GM08714 (cell line): ENCODE results near the gene TMEM40.

Experiments
- H3K4me3 ChIP-seq: fragments of 200-500 bp; sonication (Bioruptor generic); 2 replicates; pipeline ENCODE4 v1.5.1; 2014; ENCODE audit warnings: mild to moderate bottlenecking, low read length, inconsistent platforms
- ZNF274 ChIP-seq: IDR thresholded peaks from 2 replicates; pipeline ENCODE4 v1.6.1; 2012; ENCODE audit warnings: mild to moderate bottlenecking, low read depth, low read length

TMEM40 gene

DNA sequence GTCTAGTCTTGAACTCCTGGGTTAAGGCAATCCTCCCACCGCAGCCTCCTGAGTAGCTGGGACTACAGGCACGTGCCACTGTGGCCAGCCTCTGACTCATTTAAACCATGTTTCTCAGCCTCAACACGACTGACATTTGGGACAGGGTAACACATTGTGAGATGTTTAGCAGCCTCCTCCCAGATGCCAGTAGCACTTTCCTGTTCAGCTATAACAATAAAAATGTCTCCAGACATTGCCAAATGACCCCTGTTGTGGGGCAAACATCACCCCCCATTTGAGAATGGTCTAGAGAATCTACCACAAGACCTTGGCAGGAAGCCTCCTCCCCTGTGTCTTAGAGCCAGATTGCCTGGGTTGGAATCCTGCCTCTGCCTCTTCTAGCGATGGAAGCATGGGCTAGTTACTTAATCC is 8.4 kb downstream of the TMEM40 start:
- H3K4me3 ChIP-seq, result no peak overlapping the region
- no peak for TF ChIP-seq ZNF274

DNA sequence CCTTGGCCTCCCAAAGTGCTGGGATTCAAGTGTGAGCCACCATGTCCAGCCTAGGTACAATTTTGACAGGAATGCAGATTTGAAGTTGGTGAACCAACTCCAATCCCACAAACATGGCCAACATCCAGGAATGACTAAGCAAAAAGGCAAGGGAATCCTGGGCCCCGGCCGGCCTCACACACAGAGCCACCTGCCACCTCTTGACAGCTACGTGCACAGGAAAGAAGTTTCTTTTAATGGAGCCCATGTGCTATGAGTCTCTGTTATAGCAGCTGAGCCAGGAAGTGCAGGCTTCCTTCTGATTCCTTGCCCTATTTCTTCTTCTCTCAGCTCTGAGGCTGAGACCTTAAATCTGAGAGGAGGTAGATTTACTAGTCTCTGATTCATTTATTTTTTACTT is 8.8 kb downstream of the TMEM40 start:
- no peak overlapping the region for H3K4me3 ChIP-seq
- no peak for TF ChIP-seq ZNF274

DNA sequence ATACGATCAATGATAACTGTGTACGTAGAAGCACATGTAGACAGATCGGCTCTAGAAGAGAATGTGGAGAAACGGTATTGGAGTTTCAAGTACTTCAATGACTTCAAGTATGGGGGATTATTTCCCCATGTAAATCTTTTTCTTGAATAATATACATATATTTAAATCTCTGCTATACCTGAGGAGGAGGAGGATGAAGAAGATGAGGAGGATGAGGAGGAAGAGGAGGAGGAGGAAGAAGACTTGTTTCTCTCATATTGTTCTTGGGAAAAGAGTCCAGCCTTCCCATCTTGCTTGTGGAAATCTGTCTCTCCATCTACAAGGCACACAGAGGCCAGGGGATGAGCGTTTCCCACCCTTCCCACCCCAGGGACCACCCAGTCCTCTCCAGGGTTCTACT is 10.6 kb downstream of the TMEM40 start:
- no peak overlapping the region for H3K4me3 ChIP-seq
- TF ChIP-seq ZNF274, result no peak

DNA sequence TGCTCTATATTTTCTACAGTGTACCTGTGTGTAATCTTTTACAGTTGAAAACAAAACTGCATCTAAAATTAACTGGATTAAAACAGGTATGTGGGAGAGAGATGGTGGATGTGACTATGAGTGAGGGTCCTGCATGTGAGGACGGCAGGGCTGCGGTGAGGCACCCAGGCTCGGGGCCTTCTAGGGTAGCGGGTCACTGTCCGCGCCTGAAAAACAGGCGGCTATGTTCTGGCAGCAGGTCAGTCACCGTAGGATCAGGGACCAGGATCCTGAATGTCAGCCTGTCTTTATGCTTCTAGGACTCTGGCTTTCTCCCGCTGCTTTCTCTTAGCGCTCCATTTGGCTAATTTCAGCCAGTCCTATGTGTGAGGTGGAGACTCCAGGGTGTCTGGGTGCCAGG is 12.6 kb downstream of the TMEM40 start:
- H3K4me3 ChIP-seq, result no peak overlapping the region

GRCh38 chr3:12744326-12744725 is 14.7 kb downstream of the TMEM40 start:
- H3K4me3 ChIP-seq, result no peak overlapping the region
- no peak for TF ChIP-seq ZNF274

More for the DNA sequence above, 12.6 kb downstream of the TMEM40 start:
- TF ChIP-seq ZNF274, result no peak

- no peak for TF ChIP-seq ZNF274
These were observed 15.5 kb downstream of the TMEM40 start for GRCh38 chr3:12743583-12743982.

DNA sequence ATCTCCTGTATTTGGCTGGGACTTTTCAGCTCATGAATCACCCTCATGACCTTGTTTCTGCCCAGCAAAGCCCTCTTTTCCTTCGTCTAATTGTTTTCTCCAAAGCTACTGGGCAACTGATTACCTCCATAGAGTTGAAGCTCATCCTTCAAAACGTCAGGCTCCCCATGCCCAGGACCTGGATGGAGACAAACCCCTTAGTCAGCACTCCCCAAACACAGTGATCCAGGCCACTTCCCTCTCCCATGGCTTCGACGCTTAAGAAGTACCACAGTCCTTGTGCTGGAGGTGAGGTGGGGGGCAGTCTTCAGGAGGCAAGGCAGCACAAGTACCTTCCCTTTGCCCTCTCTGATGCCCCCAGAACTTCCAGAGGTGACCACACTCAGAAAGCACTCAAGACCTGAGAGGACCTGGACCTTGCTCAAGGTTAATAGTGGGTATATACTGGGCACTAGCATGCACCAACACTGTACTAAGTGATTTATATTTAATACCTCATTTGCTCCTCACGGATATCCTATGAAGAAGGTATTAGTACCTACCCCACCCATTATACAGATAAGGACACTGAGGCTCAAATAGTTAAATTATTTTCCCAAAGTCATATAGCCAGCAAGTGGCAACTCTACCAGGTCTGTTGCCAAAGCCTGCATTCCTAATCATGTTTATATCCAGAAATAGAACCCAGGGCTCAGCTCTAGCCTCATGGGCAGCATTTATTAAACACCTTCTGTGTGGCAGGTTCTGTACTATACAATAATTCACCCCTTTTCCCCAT is 16.5 kb downstream of the TMEM40 start:
- TF ChIP-seq ZNF274, result no peak
- H3K4me3 ChIP-seq, result no peak overlapping the region

More at GRCh38 chr3:12743583-12743982, 15.5 kb downstream of the TMEM40 start:
- no peak overlapping the region for H3K4me3 ChIP-seq

DNA sequence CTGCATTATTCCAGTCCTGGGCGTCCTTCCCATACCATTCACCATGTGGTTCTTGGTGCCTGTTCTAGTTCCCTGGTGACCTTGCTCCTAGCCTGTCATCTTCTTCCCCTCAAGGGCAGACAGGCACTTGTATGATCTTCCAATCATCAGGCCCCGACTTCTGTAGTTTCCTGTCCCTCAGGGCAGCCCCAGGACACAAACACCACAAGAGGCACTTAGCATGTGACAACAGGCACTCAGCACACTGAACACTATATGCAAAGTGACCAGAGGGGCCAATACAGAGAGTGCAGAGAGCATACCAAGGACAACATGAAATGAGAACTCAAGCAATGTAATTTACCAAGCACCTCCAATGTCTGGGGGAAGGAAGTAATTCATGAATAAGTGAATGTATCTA is 17.9 kb downstream of the TMEM40 start:
- no peak overlapping the region for H3K4me3 ChIP-seq
- no peak for TF ChIP-seq ZNF274

DNA sequence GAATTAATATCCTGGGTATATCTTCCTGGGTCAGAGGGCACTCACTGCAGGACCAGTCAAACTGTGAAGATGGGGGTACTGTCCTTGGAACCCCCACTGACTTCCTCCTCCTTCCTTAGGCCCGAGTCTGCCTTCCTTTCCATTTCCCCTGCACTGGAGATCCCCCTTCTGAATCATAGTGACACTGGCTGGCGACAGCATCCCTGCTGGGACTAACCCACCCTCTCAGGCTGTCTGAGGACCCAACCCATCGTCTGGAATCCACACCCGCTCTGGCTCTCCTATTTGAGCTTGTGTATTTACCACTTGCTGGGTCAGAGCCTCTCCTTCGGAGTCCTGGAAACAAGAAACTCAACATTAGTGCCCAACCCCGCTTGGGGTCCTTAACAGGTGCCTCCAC is 21.2 kb downstream of the TMEM40 start:
- no peak for TF ChIP-seq ZNF274

DNA sequence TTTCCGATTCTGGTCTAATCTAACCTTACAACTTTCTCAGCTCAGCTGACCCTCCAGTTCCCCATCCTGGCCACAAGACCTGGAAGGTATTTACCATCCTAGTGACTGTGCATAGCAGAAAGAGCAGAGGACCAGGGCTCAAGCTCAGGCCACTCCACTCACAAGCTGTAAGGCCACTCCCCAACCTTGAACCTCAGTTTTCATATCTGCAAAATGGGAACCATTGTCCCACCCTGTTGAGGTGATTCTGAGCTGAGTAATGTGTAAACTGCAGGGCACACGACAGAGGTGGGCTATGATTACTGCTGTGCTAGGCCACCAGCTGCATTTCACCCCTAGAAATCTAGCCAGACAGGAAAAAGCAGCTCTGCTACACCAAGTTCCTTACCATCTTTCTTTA is 21.7 kb downstream of the TMEM40 start:
- TF ChIP-seq ZNF274, result no peak
- H3K4me3 ChIP-seq, result no peak overlapping the region

More for the DNA sequence above, 21.2 kb downstream of the TMEM40 start:
- H3K4me3 ChIP-seq, result no peak overlapping the region

- H3K4me3 ChIP-seq, result no peak overlapping the region
- no peak for TF ChIP-seq ZNF274
These were observed 24.1 kb downstream of the TMEM40 start for GRCh38 chr3:12734960-12735359.

GRCh38 chr3:12733566-12733965 is 25.5 kb downstream of the TMEM40 start:
- H3K4me3 ChIP-seq, result no peak overlapping the region
- no peak for TF ChIP-seq ZNF274

DNA sequence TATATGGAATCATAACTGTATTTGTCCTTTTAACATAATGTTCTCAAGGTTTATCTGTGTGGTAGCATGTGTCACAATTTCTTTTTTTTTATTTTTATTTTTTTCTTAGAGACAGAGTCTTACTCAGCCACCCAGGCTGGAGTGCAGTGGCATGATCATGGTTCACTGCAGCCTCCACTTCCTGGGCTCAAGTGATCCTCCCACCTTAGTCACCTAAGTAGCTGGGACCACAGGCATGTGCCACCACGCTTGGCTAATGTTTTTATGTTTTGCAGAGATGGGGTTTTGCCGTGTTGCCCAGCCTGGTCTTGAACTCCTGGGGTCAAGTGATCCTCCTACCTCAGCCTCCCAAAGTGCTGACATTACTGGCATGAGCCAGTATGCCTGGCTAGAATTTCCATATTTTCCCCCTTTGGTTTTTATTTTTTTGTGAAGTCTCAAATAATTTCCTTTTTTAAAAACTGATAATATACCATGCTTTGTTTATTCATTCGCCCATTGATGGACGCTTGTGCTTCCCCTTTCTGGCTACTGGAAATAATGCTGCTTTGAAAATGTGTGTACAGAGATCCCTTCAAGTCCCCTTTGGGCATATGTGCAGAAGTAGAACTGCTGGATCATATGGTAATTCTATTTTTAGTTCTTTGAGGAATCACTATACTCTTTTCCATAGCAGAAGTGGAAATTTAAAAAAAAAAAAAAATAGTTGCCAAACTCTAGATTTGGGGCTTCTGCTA is 28.4 kb downstream of the TMEM40 start:
- TF ChIP-seq ZNF274, result no peak
- no peak overlapping the region for H3K4me3 ChIP-seq

DNA sequence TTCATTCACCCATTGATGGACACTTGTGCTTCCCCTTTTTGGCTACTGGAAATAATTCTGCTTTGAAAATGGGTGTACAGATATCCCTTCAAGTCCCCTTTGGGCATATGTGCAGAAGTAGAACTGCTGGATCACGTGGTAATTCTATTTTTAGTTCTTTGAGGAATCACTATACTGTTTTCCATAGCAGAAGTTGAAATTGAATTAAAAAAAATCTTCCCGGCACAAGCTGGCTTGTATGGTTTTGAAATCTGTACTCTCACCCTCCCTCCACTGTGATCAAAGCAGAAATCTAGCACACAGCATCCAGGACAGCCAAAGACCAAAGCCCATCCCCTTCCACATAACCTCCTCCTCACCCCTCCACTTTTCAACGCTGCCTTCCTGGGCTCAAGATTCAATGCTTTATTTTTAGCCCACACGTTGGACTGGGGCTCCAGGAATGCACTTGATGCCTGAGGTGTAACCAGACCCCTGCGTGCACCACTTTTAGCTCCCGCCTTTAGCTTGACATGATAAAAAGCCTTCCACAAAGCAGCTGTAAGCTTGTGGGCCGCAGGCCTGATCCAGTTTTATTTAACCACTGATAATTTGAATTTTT is 29.9 kb downstream of the TMEM40 start:
- no peak overlapping the region for H3K4me3 ChIP-seq
- TF ChIP-seq ZNF274, result no peak

GRCh38 chr3:12727937-12728336 is 31.1 kb downstream of the TMEM40 start:
- no peak overlapping the region for H3K4me3 ChIP-seq
- TF ChIP-seq ZNF274, result no peak
